Chondrocyte (in vitro differentiated cells): Measurements from ENCODE around the gene RBP3. TPM values are rescaled to one million over a fixed set of nuclear protein-coding genes. Genes with fewer than 3 reads are reported as not detected.

Experiments
- DNase-seq: peaks from one replicate; pipeline ENCODE4 v3.0.0; 2021; ENCODE audit warnings: mixed read lengths, low spot score
- H3K27ac Mint-ChIP-seq: one replicate; pipeline ENCODE4 v1.8.0; 2021; ENCODE audit warnings: mild to moderate bottlenecking, moderate library complexity, mixed read lengths; ENCODE audit not compliant: unreplicated experiment
- H3K27me3 Mint-ChIP-seq: 2 replicates; pipeline ENCODE4 v1.8.0; 2021; ENCODE audit warnings: low read depth, mixed read lengths
- H3K36me3 Mint-ChIP-seq: 2 replicates; pipeline ENCODE4 v1.8.0; 2021; ENCODE audit warnings: low read depth, mixed read lengths
- H3K4me1 Mint-ChIP-seq: 2 replicates; pipeline ENCODE4 v1.8.0; 2021; ENCODE audit warnings: low read depth, mild to moderate bottlenecking, mixed read lengths
- H3K4me3 Mint-ChIP-seq: one replicate; pipeline ENCODE4 v1.8.0; 2021; ENCODE audit warnings: mild to moderate bottlenecking, moderate library complexity, mixed read lengths; ENCODE audit not compliant: unreplicated experiment
- H3K9me3 Mint-ChIP-seq: 2 replicates; pipeline ENCODE4 v1.8.0; 2021; ENCODE audit warnings: low read depth, mixed read lengths
- long read RNA-seq: library from polyadenylated mRNA; stranded (forward); transcript quantifications from one replicate; pipeline ENCODE4 v2.0.0, GENCODE V29; 2021
- total RNA-seq: library from RNA; stranded (reverse); gene quantifications from 3 replicates; pipeline ENCODE4 v1.2.1, GENCODE V29; 2021
- TF ChIP-seq, protein P1 (sequence below): fragments of 200-600 bp; sonication (generic); IDR thresholded peaks from 2 replicates; pipeline ENCODE4 v1.5.0; 2021; ENCODE audit warnings: antibody characterized with exemption, mild to moderate bottlenecking, moderate library complexity

RBP3 gene
- total RNA-seq, result not detected in 3 replicates
- long read RNA-seq, result 0 reads

DNA sequence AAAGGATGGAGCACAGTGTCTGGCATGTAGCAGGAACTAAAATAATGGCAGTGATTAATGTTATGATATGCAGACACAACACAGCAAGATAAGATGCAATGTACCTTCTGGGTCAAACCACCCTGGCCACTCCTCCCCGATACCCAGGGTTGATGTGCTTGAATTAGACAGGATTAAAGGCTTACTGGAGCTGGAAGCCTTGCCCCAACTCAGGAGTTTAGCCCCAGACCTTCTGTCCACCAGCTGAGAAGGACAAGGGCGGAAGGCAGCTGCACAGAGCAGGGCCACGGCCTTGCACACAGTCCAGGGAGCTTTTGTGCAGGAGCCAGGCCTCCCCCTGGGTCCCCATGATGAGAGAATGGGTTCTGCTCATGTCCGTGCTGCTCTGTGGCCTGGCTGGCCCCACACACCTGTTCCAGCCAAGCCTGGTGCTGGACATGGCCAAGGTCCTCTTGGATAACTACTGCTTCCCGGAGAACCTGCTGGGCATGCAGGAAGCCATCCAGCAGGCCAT lies at the start of gene RBP3:
Gene RBP3 (plus strand): TSS at position 226 of the 514 bp plus-strand sequence. CDS start 122 bp downstream, at position 348.
- Mint-ChIP-seq H3K27ac (no peak within 1 kb of the TSS), H3K36me3 (no peaks in the 10 kb centered on the region), H3K9me3 (no peaks in the 10 kb centered on the region), H3K4me1 (no peaks in the 10 kb centered on the region), H3K4me3 (no peak within 1 kb of the TSS), H3K27me3 (peaks cover 6% of the 10 kb centered on the region)
- peak; percentile 49 for DNase-seq
- TF ChIP-seq, protein P1, sequence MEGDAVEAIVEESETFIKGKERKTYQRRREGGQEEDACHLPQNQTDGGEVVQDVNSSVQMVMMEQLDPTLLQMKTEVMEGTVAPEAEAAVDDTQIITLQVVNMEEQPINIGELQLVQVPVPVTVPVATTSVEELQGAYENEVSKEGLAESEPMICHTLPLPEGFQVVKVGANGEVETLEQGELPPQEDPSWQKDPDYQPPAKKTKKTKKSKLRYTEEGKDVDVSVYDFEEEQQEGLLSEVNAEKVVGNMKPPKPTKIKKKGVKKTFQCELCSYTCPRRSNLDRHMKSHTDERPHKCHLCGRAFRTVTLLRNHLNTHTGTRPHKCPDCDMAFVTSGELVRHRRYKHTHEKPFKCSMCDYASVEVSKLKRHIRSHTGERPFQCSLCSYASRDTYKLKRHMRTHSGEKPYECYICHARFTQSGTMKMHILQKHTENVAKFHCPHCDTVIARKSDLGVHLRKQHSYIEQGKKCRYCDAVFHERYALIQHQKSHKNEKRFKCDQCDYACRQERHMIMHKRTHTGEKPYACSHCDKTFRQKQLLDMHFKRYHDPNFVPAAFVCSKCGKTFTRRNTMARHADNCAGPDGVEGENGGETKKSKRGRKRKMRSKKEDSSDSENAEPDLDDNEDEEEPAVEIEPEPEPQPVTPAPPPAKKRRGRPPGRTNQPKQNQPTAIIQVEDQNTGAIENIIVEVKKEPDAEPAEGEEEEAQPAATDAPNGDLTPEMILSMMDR, result no peak

DNA sequence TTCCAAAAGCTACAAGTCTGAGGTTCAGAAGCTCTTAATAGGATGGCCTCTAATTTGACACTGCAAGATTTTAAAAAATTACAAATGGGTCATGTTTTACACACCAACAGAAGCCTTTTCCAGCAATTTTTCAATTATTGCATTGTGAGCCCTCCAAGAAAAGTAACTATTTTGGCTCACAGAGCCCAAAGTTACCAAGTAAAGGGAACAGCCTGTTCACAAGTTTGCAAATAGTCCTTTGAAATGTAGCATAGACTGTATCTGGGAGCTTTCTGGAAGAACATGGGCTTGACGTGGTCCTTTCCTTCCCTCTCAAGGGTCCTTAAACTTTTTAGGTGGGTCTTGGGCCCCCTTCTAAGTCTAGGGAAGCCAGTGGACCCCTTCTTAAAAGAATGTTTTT lies 49.4 kb upstream of the RBP3 start:
- TF ChIP-seq, protein P1, result no peak
- no peak for DNase-seq
- no peak overlapping the region for H3K4me3 Mint-ChIP-seq
- peaks cover 48% of the 10 kb centered on the region for H3K27me3 Mint-ChIP-seq
- H3K36me3 Mint-ChIP-seq, result peaks cover 2% of the 10 kb centered on the region
- H3K9me3 Mint-ChIP-seq, result no peaks in the 10 kb centered on the region
- peaks cover 19% of the 10 kb centered on the region for H3K4me1 Mint-ChIP-seq
- no peak overlapping the region for H3K27ac Mint-ChIP-seq

DNA sequence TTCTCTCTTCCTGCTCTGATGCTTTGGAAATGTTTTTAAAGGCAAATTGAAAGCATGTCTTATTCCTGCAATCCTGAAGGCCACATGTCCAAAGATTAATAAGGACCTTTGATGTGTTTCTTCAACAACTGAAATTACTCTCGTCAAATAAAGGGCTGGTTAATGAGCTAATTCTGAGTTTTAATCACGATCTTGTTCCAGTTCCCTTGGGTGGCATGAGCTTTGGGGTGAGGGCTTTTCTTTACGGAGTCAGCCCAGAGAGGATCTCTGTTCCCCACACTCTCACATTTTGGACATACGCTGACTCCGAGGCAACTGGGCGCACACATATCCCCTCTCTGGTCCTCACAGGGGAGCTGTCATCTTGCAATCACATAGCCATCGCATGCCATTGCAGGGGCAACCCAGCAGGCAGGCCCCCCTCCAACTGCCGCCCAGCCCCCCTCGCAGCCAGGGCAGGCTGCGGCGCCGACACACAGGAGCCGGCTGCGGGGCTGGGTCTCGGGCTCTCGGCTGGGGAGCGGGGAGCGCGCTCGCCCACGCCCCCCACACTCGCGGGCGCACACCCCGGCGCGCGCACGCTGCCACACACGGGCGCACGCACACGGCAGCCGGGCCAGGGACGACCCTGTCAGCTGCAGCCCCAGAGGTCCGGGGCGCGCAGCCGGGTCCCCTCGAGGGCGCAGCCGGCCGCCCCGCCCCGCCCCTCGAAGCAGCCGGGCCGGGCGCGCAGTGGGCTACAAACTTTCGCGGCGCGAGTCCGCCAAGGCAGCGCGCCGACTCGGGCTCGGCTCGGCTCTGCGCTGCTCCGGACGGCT lies 48.3 kb upstream of the RBP3 start, which contains the start of gene GDF10:
Gene GDF10 (plus strand): TSS at position 587 of the 818 bp plus-strand sequence. CDS start 455 bp downstream, outside the sequence.
- no peak within 1 kb of the TSS for H3K27ac Mint-ChIP-seq
- TF ChIP-seq, protein P1, result no peak
- H3K9me3 Mint-ChIP-seq, result no peaks in the 10 kb centered on the region
- peak within 1 kb of the TSS; percentile 60 for H3K4me3 Mint-ChIP-seq
- H3K36me3 Mint-ChIP-seq, result peaks cover 2% of the 10 kb centered on the region
- H3K27me3 Mint-ChIP-seq, result peaks cover 48% of the 10 kb centered on the region
- H3K4me1 Mint-ChIP-seq, result peaks cover 19% of the 10 kb centered on the region
- peak; percentile 51 for DNase-seq

DNA sequence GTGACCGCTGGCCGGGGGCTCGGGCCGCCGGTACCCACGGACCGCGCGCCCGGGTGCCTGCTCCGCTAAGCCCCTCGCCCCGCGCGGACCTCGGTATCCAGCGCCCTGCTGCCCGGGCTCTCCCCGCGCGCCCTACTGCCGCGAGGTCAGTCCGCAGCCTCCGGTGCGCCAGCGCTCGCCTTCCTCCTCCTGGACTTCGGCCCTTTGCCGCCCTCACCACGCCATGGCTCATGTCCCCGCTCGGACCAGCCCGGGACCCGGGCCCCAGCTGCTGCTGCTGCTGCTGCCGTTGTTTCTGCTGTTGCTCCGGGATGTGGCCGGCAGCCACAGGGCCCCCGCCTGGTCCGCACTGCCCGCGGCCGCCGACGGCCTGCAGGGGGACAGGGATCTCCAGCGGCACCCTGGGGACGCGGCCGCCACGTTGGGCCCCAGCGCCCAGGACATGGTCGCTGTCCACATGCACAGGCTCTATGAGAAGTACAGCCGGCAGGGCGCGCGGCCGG lies 47.7 kb upstream of the RBP3 start:
- Mint-ChIP-seq H3K36me3 (peaks cover 2% of the 10 kb centered on the region), H3K4me1 (peaks cover 19% of the 10 kb centered on the region), H3K9me3 (no peaks in the 10 kb centered on the region), H3K4me3 (peak overlapping the region; percentile 60), H3K27me3 (peaks cover 44% of the 10 kb centered on the region), H3K27ac (no peak overlapping the region)
- TF ChIP-seq, protein P1, result peak; percentile 56
- DNase-seq, result peak; percentile 88

DNA sequence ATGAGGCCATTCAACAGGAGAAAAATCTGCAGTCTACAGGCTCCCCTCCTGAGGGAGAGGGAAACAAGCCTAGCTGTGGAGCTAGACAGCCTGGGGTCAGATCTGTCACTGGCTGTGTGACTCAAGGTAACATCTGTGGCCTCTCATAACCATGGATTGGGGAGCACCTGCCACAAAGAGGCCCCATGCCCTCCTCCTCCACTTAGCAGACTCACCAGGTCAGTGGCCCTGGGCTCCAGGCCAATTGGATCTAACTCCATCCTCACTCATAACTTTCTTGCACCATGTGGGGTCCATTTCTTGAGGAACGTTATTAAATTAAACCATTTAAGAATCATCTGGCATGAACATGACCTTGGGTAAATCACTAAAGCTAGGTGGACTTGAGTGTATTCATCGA lies 46.3 kb upstream of the RBP3 start:
- H3K4me3 Mint-ChIP-seq, result no peak overlapping the region
- H3K27me3 Mint-ChIP-seq, result peaks cover 44% of the 10 kb centered on the region
- TF ChIP-seq, protein P1, result no peak
- peaks cover 2% of the 10 kb centered on the region for H3K36me3 Mint-ChIP-seq
- DNase-seq, result peak; percentile 25
- no peaks in the 10 kb centered on the region for H3K9me3 Mint-ChIP-seq
- H3K4me1 Mint-ChIP-seq, result peaks cover 12% of the 10 kb centered on the region
- no peak overlapping the region for H3K27ac Mint-ChIP-seq
